GM18517 (cell line): ENCODE results near the gene BRMS1.

ENCODE experiments used
- ATAC-seq: cut with Tn5 transposase; IDR thresholded peaks from one replicate; pipeline ENCODE4 v1.9.1; 2021; ENCODE audit warnings: mild to moderate bottlenecking, moderate library complexity; ENCODE audit not compliant: unreplicated experiment

The BRMS1 gene

DNA sequence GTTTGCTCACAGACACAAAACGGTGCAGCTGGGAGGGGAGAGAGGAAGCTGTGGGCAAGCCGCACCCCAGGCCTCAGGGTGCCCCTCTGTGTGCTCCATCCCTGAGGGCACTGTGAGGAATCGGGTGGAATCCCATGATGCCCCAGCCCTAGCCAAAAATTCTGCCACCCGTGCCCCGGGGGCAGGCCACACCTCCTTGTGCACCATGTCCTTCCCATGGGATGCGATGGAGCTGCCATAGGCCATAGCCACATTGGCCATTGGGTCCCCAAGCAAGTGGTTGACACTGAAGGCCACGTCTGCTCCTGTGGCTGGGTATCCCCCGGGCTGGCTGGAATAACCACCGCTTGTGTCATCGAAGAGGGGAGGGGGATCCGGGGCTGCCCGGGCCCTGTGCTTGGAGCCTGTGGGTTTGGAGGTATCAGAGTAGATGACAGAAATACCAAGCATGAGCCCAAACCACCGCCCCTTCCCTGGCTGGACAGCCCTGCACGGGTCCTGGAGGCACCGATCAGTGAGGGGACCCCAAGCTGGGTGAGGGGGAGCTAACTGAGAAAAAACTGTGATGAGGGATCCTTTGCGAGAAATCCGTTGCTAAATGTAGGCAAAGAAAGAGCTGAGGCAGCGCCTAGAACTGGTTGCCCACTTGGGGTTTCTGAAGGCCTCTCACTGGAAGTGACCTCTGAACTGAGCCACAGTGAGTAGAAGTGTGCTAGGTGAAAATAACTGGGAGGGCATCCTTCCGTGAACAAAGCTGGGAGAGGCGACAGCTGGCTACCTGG is 56.8 kb downstream of the BRMS1 start:
- no peak for ATAC-seq
